Cardiac fibroblast (primary cell): ENCODE measurements around the gene MATN1.
A peak's percentile ranks its signal among the peaks of the same experiment; 100 is the strongest.

Experiments used
- DNase-seq, 2 donors: peaks; one replicate each; pipeline versions ENCODE4 v3.0.0 to v3.0.0-alpha.2; 2010; ENCODE audit warnings: low read depth in 2 of 2
- H3K4me3 ChIP-seq, 2 donors: replicated peaks in 1 of 2; 1 replicate in 1 of 2; 2 replicates in 1 of 2; pipeline ENCODE4 v1.5.1; 2011; ENCODE audit warnings: low read depth in 2 of 2, low read length in 2 of 2, mild to moderate bottlenecking in 2 of 2, moderate library complexity in 1 of 2
- CTCF ChIP-seq: IDR thresholded peaks from one replicate; pipeline ENCODE4 v1.5.1; 2011; ENCODE audit warnings: low read depth, mild to moderate bottlenecking, low read length, inconsistent platforms

MATN1 gene

GRCh38 chr1:30680429-30680828 lies 43.0 kb downstream of the MATN1 start:
- no peak for DNase-seq
- TF ChIP-seq CTCF: no peak
- no peak overlapping the region for H3K4me3 ChIP-seq

DNA sequence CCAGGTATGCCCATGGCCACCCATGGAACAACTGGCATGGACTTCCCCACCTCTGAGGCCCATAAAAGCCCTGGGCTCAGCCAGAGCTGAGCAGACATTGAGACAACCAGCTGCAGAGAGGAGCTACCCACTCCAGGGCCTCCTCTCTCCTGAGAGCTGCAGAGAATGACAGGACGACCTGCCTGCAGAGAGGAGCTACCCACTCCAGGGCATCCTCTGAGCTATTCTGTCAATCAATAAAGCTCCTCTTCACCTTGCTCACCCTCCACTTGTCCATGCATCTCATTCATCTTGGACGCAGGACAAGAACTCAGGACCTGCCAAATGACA lies 43.4 kb downstream of the MATN1 start:
- no peak for DNase-seq
- no peak overlapping the region for H3K4me3 ChIP-seq
- no peak for TF ChIP-seq CTCF

GRCh38 chr1:30679201-30679975 lies 44.0 kb downstream of the MATN1 start:
- TF ChIP-seq CTCF: no peak

GRCh38 chr1:30678209-30678608 lies 45.2 kb downstream of the MATN1 start:
- no peak for TF ChIP-seq CTCF

More at GRCh38 chr1:30679201-30679975, 44.0 kb downstream of the MATN1 start:
- H3K4me3 ChIP-seq: no peak overlapping the region
- DNase-seq: no peak

DNA sequence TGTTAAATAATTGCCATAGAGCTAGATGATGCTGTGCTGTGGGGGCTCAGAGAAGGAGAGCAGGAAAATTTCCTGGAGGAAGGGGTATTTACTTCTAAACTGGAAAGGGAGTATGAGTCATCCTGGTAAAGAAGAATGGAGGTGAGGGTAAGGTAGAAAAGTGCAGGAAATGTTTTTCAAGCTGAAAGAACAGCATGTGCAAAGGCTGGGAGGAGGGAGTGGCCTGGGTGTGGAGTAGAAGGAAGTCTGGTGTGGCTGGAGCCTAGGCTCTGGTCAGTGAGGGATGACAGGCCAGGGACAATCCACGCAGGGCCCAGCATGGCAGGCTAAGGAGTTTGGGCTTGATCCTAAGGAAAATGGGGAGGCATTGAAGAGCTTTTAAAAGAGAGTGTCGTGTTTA lies 45.9 kb downstream of the MATN1 start:
- H3K4me3 ChIP-seq: no peak overlapping the region
- DNase-seq: no peak
- TF ChIP-seq CTCF: no peak

More at GRCh38 chr1:30678209-30678608, 45.2 kb downstream of the MATN1 start:
- no peak for DNase-seq
- H3K4me3 ChIP-seq: no peak overlapping the region

- peak; percentile 63 to 80 for DNase-seq
- no peak for TF ChIP-seq CTCF
- no peak overlapping the region for H3K4me3 ChIP-seq
Observed at GRCh38 chr1:30675761-30676160, 47.6 kb downstream of the MATN1 start.

DNA sequence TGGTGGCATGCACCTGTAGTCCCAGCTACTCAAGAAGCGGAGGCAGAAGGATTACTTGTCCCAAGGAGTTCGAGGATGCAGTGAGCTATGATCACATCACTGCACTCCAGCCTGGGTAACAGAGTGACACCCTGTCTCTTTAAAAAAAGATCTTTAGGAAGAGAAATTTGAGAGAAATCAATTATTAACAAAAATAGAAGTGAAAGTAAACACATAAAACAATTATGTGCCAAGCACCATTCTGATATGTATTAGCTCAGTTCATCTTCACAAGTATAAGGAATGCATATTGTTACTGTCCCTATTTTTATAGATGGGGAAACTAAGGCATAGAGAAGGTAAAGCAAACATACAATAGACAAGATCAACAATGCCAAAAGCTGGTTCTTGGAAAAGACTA lies 48.1 kb downstream of the MATN1 start:
- TF ChIP-seq CTCF: no peak
- no peak overlapping the region for H3K4me3 ChIP-seq
- no peak for DNase-seq
